ENCODE measurements around the gene CLEC19A.

Gene CLEC19A

DNA sequence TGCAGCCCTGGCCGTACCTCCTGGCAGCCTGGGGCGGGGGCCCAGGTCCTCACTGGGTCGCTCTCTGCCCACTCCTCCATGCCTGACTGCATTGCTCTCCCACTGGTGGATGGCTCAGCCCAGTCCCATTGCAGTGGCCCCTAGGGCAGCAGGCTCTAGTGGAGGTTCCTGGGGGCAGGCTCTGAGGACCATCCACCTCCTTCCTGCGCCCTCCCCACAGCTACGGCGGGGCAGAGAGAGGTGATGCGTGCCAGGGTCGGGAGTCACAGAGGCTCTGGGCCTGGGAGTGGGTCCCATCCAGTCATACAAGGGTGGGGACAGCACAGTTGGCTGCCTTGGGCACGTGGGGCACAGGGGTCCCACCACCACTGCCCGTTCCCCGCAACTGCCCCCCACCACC, 44.0 kb upstream of the CLEC19A start:
- H3K79me2 ChIP-seq (ENCODE audit: control insufficient read depth, low read length) = no peaks in the 10 kb centered on the region
- no peaks in the 10 kb centered on the region for H3K36me3 ChIP-seq (ENCODE audit: control insufficient read depth, low read length)
- H3K4me1 ChIP-seq (ENCODE audit: control insufficient read depth, low read length) = no peaks in the 10 kb centered on the region
- H3K9me3 ChIP-seq (ENCODE audit: control insufficient read depth, insufficient read depth, low read length) = peaks cover 14% of the 10 kb centered on the region; the same call in 1 of the 2 replicates
- no peaks in the 10 kb centered on the region for H3K27me3 ChIP-seq (ENCODE audit: control insufficient read depth, low read length)
- H3K9me2 ChIP-seq (replicated peaks; ENCODE audit: control insufficient read depth, low read length) = no peaks in the 10 kb centered on the region
- H3K4me2 ChIP-seq (ENCODE audit: low read length) = no peak overlapping the region
- H3K4me3 ChIP-seq (ENCODE audit: low read length) = no peak overlapping the region
- TF ChIP-seq EZH2phosphoT487 (IDR thresholded peaks at IDR 0.05; ENCODE audit: borderline replicate concordance, low read length) = no peak
- TF ChIP-seq, protein P1, sequence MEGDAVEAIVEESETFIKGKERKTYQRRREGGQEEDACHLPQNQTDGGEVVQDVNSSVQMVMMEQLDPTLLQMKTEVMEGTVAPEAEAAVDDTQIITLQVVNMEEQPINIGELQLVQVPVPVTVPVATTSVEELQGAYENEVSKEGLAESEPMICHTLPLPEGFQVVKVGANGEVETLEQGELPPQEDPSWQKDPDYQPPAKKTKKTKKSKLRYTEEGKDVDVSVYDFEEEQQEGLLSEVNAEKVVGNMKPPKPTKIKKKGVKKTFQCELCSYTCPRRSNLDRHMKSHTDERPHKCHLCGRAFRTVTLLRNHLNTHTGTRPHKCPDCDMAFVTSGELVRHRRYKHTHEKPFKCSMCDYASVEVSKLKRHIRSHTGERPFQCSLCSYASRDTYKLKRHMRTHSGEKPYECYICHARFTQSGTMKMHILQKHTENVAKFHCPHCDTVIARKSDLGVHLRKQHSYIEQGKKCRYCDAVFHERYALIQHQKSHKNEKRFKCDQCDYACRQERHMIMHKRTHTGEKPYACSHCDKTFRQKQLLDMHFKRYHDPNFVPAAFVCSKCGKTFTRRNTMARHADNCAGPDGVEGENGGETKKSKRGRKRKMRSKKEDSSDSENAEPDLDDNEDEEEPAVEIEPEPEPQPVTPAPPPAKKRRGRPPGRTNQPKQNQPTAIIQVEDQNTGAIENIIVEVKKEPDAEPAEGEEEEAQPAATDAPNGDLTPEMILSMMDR (IDR thresholded peaks at IDR 0.05; ENCODE audit: low read depth, low read length, poor library complexity, severe bottlenecking) = no peak
- H4K20me1 ChIP-seq (ENCODE audit: control insufficient read depth, insufficient read depth, low read depth, low read length) = no peaks in the 10 kb centered on the region
- H3F3A ChIP-seq (ENCODE audit: control insufficient read depth, insufficient read depth) = no peaks in the 10 kb centered on the region
- H3K27ac ChIP-seq (ENCODE audit: low read depth, low read length) = no peak overlapping the region

DNA sequence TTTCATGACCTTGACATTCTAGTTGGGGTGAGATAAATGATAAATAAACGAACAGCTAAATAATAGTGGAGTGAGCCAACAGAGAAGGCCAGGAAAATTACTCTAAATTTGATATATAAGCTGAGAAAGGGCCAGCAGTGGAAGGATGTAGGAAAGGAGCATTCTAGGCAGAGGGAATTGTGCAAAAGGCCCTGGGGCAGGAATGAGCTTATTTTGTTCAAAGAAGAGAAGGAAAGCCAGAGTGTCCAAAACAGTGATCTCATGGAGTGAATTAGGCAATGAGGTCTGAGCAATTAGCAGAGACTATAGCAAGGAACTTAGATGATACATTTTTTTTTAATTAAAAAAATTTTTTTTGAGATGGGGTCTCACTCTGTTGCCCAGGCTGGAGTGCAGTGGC, 43.3 kb upstream of the CLEC19A start:
- Histone ChIP-seq H3K27ac (ENCODE audit: low read depth, low read length) (no peak overlapping the region), H4K20me1 (ENCODE audit: control insufficient read depth, insufficient read depth, low read depth, low read length) (no peaks in the 10 kb centered on the region), H3K4me1 (ENCODE audit: control insufficient read depth, low read length) (no peaks in the 10 kb centered on the region), H3F3A (ENCODE audit: control insufficient read depth, insufficient read depth) (no peaks in the 10 kb centered on the region), H3K9me2 (replicated peaks; ENCODE audit: control insufficient read depth, low read length) (no peaks in the 10 kb centered on the region), H3K4me3 (ENCODE audit: low read length) (no peak overlapping the region), H3K4me2 (ENCODE audit: low read length) (no peak overlapping the region), H3K9me3 (ENCODE audit: control insufficient read depth, insufficient read depth, low read length) (peaks cover 14% of the 10 kb centered on the region; the same call in 1 of the 2 replicates), H3K36me3 (ENCODE audit: control insufficient read depth, low read length) (no peaks in the 10 kb centered on the region), H3K27me3 (ENCODE audit: control insufficient read depth, low read length) (no peaks in the 10 kb centered on the region), H3K79me2 (ENCODE audit: control insufficient read depth, low read length) (no peaks in the 10 kb centered on the region)
- TF ChIP-seq, protein P1 (IDR thresholded peaks at IDR 0.05; ENCODE audit: low read depth, low read length, poor library complexity, severe bottlenecking) = no peak
- no peak for TF ChIP-seq EZH2phosphoT487 (IDR thresholded peaks at IDR 0.05; ENCODE audit: borderline replicate concordance, low read length)

DNA sequence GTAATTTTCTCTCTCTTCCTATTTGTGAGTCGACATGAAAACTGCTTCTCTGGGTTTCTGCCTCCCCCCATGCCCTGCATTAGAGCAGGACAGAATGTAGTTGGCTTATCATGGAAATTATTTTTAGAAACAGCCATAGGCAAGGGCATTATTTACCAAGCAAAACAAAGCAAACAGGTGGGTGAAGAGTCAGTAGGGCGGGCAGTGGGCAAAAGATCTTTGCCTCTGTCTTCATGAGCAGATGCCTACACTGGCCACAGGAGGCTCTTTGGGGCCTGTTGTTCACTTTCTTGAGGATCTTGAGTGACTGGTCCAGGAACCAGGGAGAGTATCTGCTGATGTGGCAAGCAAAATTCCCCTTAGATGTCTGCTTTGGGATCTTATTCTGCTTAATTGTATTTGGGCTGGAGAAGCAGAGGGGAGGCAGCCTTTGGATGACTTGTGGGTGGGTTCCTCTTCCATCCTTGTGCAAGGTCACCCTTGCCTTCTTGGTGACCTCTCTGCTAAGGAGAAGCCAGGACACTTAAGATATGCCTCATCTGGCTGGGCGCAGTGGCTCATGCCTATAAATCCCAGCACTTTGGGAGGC, 42.5 kb upstream of the CLEC19A start:
- Histone ChIP-seq H3K4me2 (ENCODE audit: low read length) (no peak overlapping the region), H3K27ac (ENCODE audit: low read depth, low read length) (no peak overlapping the region)
- TF ChIP-seq, protein P1 (IDR thresholded peaks at IDR 0.05; ENCODE audit: low read depth, low read length, poor library complexity, severe bottlenecking) = no peak
- TF ChIP-seq EZH2phosphoT487 (IDR thresholded peaks at IDR 0.05; ENCODE audit: borderline replicate concordance, low read length) = no peak

More for the DNA sequence above, 42.5 kb upstream of the CLEC19A start:
- H3K9me2 ChIP-seq (replicated peaks; ENCODE audit: control insufficient read depth, low read length) = no peaks in the 10 kb centered on the region
- no peaks in the 10 kb centered on the region for H3K4me1 ChIP-seq (ENCODE audit: control insufficient read depth, low read length)
- H3F3A ChIP-seq (ENCODE audit: control insufficient read depth, insufficient read depth) = no peaks in the 10 kb centered on the region
- H3K36me3 ChIP-seq (ENCODE audit: control insufficient read depth, low read length) = no peaks in the 10 kb centered on the region
- no peak overlapping the region for H3K4me3 ChIP-seq (ENCODE audit: low read length)
- no peaks in the 10 kb centered on the region for H3K79me2 ChIP-seq (ENCODE audit: control insufficient read depth, low read length)
- H3K9me3 ChIP-seq (ENCODE audit: control insufficient read depth, insufficient read depth, low read length) = peaks cover 14% of the 10 kb centered on the region; the same call in 1 of the 2 replicates
- no peaks in the 10 kb centered on the region for H3K27me3 ChIP-seq (ENCODE audit: control insufficient read depth, low read length)
- H4K20me1 ChIP-seq (ENCODE audit: control insufficient read depth, insufficient read depth, low read depth, low read length) = no peaks in the 10 kb centered on the region
